ENCODE data around the gene MAP2. TPM values are rescaled to one million over a fixed set of nuclear protein-coding genes. Genes with fewer than 3 reads are reported as not detected.

Gene MAP2
- total and polyA plus RNA-seq, 2 of the 8 experiments (the other 6 are each of a cell fraction or from before 2014, with no cell fraction given) = 5.9 to 9.4 TPM

- POLR2A ChIA-PET (ENCODE audit: partially characterized antibody) = no interaction called here
Observed at GRCh38 chr2:209577376-209578357, 153.8 kb downstream of the MAP2 start.

More at GRCh38 chr2:209577376-209578357, 153.8 kb downstream of the MAP2 start:
- H3K27me3 ChIP-seq (replicated peaks in 1 of 4; ENCODE audit: control insufficient read depth in 3 of 4, extremely low read depth in 1 of 4, insufficient read depth in 3 of 4, low read length in 3 of 4) = no peaks in the 10 kb centered on the region
- peaks cover 0 to 11% (median 5%) of the 10 kb centered on the region in 4 experiments; a peak in 5 of 7 replicates for H3K4me1 ChIP-seq (replicated peaks in 1 of 4; ENCODE audit: control insufficient read depth in 3 of 4, insufficient read depth in 4 of 4, low read length in 3 of 4)
- no peak overlapping the region for H3K4me3 ChIP-seq (ENCODE audit: extremely low read depth in 1 of 4, insufficient read depth in 2 of 4, low read depth in 3 of 4, low read length in 4 of 4)
- no peak overlapping the region for H2BK20ac ChIP-seq (ENCODE audit: low read length)
- H4K5ac ChIP-seq (ENCODE audit: insufficient read length, low read depth, low read length) = no peak overlapping the region
- H3K23ac ChIP-seq (ENCODE audit: insufficient read length) = no peak overlapping the region
- H3K79me2 ChIP-seq (ENCODE audit: control insufficient read depth in 1 of 2, insufficient read depth in 2 of 2, low read length in 2 of 2) = no peaks in the 10 kb centered on the region
- no peak overlapping the region for H2BK120ac ChIP-seq (replicated peaks; ENCODE audit: low read depth, low read length)
- no peaks in the 10 kb centered on the region for H3K79me1 ChIP-seq (ENCODE audit: low read depth, low read length)
- no peak overlapping the region for H2AFZ ChIP-seq (ENCODE audit: low read length)
- H3K27ac ChIP-seq (ENCODE audit: low read depth, low read length) = no peak overlapping the region
- H3K56ac ChIP-seq (replicated peaks; ENCODE audit: insufficient read length, low read depth, low read length) = no peak overlapping the region
- no peaks in the 10 kb centered on the region for H3K9me3 ChIP-seq (ENCODE audit: insufficient read depth in 2 of 2, low read depth in 1 of 2, low read length in 1 of 2)
- FAIRE-seq = no peak
- H3K4me2 ChIP-seq (ENCODE audit: insufficient read depth in 1 of 2, low read depth in 2 of 2, low read length in 2 of 2) = no peak overlapping the region
- no peak overlapping the region for H3K9ac ChIP-seq (replicated peaks in 1 of 4; ENCODE audit: extremely low read depth in 1 of 4, low read depth in 3 of 4, low read length in 3 of 4)
- no peak overlapping the region for H2BK15ac ChIP-seq (ENCODE audit: low read length)
- H3K18ac ChIP-seq (ENCODE audit: extremely low read depth, low read length) = no peak overlapping the region
- no peak overlapping the region for H3K14ac ChIP-seq (ENCODE audit: insufficient read length)
- no peak overlapping the region for H4K91ac ChIP-seq (replicated peaks; ENCODE audit: insufficient read length, low read length)
- H2BK12ac ChIP-seq (ENCODE audit: low read depth, low read length) = no peak overlapping the region
- no peaks in the 10 kb centered on the region; the same call in 1 of the 2 replicates for H3K23me2 ChIP-seq (ENCODE audit: low read depth, low read length)
- TF ChIP-seq JUND (IDR thresholded peaks at IDR 0.05; ENCODE audit: low read length) (no peak), TBP (IDR thresholded peaks at IDR 0.05; ENCODE audit: low read depth, low read length) (no peak)
- H2AK5ac ChIP-seq (ENCODE audit: low read depth, low read length) = no peak overlapping the region
- no peak overlapping the region for H2BK5ac ChIP-seq (ENCODE audit: low read depth, low read length)
- WGBS, 2 experiments (ENCODE audit: extremely low coverage in 1 of 2, insufficient coverage in 1 of 2, insufficient read length in 1 of 2, insufficient replicate concordance in 2 of 2, low coverage in 1 of 2, low lambda C conversion rate in 2 of 2, missing lambda C conversion rate in 1 of 2) = 47% methylated on average over 4 of the region's 4 CpGs; no CpG with 5 or more reads in 1 of the 2 experiments
- H3K36me3 ChIP-seq (ENCODE audit: control insufficient read depth in 2 of 4, insufficient read depth in 4 of 4, low read length in 3 of 4) = no peaks in the 10 kb centered on the region
- no peaks in the 10 kb centered on the region for H4K20me1 ChIP-seq (replicated peaks in 1 of 2; ENCODE audit: control insufficient read depth in 1 of 2, insufficient read depth in 2 of 2, low read length in 2 of 2)
- CTCF ChIA-PET (ENCODE audit: partially characterized antibody) = interaction anchor here (0.6 to 3.7 kb wide), 23 partner anchors 9 to 1155 kb away, joined by 3 to 22 read pairs (median 3); partner anchors contain the start of genes MAP2 and UNC80
- H4K8ac ChIP-seq (ENCODE audit: extremely low read depth, insufficient read depth, low read length) = no peak overlapping the region
- DNase-seq (ENCODE audit: low read depth in 1 of 2, low spot score in 2 of 2) = no peak
- H3K4ac ChIP-seq (replicated peaks; ENCODE audit: insufficient read length, low read depth, low read length) = no peak overlapping the region

Data from H1 (cell line).